SK-N-MC (cell line): Measurements from ENCODE around the gene IGLL5.

Source experiments
- EZH2 ChIP-seq: fragments of 200-600 bp; sonication (generic); IDR thresholded peaks from one replicate; pipeline ENCODE4 v1.6.1; 2017; ENCODE audit warnings: antibody characterized with exemption
- FOXP2 ChIP-seq: optimal IDR thresholded peaks from 2 replicates; pipeline ENCODE3; 2011; ENCODE audit warnings: mild to moderate bottlenecking, moderate library complexity; ENCODE audit not compliant: insufficient read depth; ENCODE audit errors: extremely low read length, control extremely low read depth
- POLR2AphosphoS5 ChIP-seq: IDR thresholded peaks from 2 replicates; pipeline ENCODE4 v1.6.1; 2012; ENCODE audit warnings: mild to moderate bottlenecking, low read depth, low read length, borderline replicate concordance

DNA sequence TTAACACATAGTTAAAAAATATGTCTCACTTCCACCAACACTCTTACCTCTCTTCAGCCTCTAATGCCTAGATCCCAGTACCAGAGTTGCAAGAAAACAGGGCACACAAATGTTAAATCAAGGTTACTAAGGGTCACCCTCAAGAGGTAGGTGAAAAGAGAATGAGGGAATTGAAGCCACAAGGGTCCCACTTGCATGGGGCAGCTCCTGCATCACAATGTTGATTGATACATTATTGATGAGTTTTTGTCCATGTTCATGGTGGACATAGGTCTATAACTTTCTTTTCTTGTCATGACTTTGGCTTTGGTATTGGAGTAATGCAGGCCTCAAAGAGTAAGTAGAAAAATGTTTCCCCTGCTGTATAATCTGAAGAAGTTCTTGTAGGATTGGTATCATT lies 46.0 kb upstream of the IGLL5 start:
- TF ChIP-seq EZH2 = no peak
- no peak for TF ChIP-seq POLR2AphosphoS5
- TF ChIP-seq FOXP2 = no peak
